Skeletal muscle tissue (tissue), 4 donors: ENCODE results near the gene MDN1. TPM values are rescaled to one million over a fixed set of nuclear protein-coding genes. Genes with fewer than 3 reads are reported as not detected.
"Not testable (repeated sequence)": the region's sequence is repeated elsewhere in the genome, so short reads cannot be mapped to it uniquely, and the experiment has no call there.

ENCODE experiments used
- H3K27ac ChIP-seq: one replicate; pipeline ENCODE4 v1.7.0; 2013; ENCODE audit warnings: mild to moderate bottlenecking, low read depth, low read length, inconsistent platforms
- H3K27me3 ChIP-seq, 3 donors: one replicate each; pipeline ENCODE4 v1.7.0; 2013; ENCODE audit warnings: low read length in 3 of 3; ENCODE audit not compliant: control insufficient read depth in 3 of 3, insufficient read depth in 3 of 3
- H3K36me3 ChIP-seq, 3 donors: one replicate each; pipeline ENCODE4 v1.7.0; 2013; ENCODE audit warnings: low read length in 3 of 3; ENCODE audit not compliant: control insufficient read depth in 3 of 3, insufficient read depth in 3 of 3
- H3K4me1 ChIP-seq, 3 donors: one replicate each; pipeline ENCODE4 v1.7.0; 2013; ENCODE audit warnings: low read length in 3 of 3, mild to moderate bottlenecking in 3 of 3; ENCODE audit not compliant: control insufficient read depth in 3 of 3, insufficient read depth in 3 of 3
- H3K4me3 ChIP-seq, 3 donors: one replicate each; pipeline ENCODE4 v1.7.0; 2013; ENCODE audit warnings: low read length in 3 of 3
- H3K9ac ChIP-seq, 3 donors: one replicate each; pipeline ENCODE4 v1.7.0; 2013; ENCODE audit warnings: low read length in 3 of 3, mild to moderate bottlenecking in 3 of 3, moderate library complexity in 2 of 3, low read depth in 1 of 3
- H3K9me3 ChIP-seq, 3 donors: one replicate each; pipeline ENCODE4 v1.7.0; 2013; ENCODE audit warnings: low read length in 3 of 3; ENCODE audit not compliant: control insufficient read depth in 3 of 3
- total RNA-seq: library from RNA; depleted of rRNA; stranded (reverse); fragments of >200 nt; gene quantifications from one replicate; pipeline ENCODE4 v1.2.3, GENCODE V29; 2014
- donor health status: Osteomylitis.

The MDN1 gene
- total RNA-seq, 1 donor from 2014 or later, result 30.8 TPM

DNA sequence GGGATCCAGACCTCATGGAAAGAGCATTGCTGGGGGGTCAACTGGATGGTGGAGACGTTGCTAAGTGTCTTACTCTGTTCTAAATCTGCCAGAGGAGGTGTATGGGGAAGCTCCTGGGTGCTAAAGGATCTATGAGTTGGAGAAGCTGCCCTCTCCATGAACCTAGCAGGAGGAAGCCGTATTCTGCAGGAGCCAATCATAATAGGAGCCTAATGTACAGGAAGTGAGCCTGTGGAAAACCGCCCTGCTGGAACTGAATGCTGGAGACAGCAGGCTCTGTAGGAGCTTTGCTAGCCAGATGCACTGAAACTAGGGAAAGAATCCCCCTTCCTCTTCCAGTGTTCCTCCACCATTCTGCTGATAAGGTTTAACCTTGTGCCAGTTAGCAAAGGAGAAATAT, 20.9 kb upstream of the MDN1 start:
- Histone ChIP-seq H3K27me3 (no peaks in the 10 kb centered on the region), H3K36me3 (peaks cover 0 to 4% (median 2%) of the 10 kb centered on the region in 3 donors), H3K9ac (no peak overlapping the region), H3K4me1 (peaks cover 7 to 13% (median 13%) of the 10 kb centered on the region in 3 donors), H3K9me3 (no peaks in the 10 kb centered on the region), H3K27ac (no peak overlapping the region), H3K4me3 (no peak overlapping the region)

- H3K4me3 ChIP-seq, result no peak overlapping the region
- no peaks in the 10 kb centered on the region for H3K9me3 ChIP-seq
- H3K27me3 ChIP-seq, result no peaks in the 10 kb centered on the region
- no peak overlapping the region for H3K9ac ChIP-seq
- H3K36me3 ChIP-seq, result peaks cover 2 to 11% (median 4%) of the 10 kb centered on the region in 3 donors
- no peak overlapping the region for H3K27ac ChIP-seq
- H3K4me1 ChIP-seq, result peaks cover 0 to 6% (median 0%) of the 10 kb centered on the region in 3 donors
These were observed 17.1 kb upstream of the MDN1 start for GRCh38 chr6:89836639-89837222.

- Histone ChIP-seq H3K9me3 (no peaks in the 10 kb centered on the region), H3K4me1 (peaks cover 5 to 8% (median 7%) of the 10 kb centered on the region in 3 donors), H3K27ac (no peak overlapping the region), H3K9ac (no peak overlapping the region), H3K27me3 (no peaks in the 10 kb centered on the region), H3K36me3 (peaks cover 2 to 11% (median 4%) of the 10 kb centered on the region in 3 donors), H3K4me3 (no peak overlapping the region)
These were observed 15.5 kb upstream of the MDN1 start for GRCh38 chr6:89834884-89835792.

- H3K27ac ChIP-seq, result peak overlapping the region; percentile 45
- peak overlapping the region; percentile 77 to 96 (median 94) for H3K4me3 ChIP-seq
- H3K9me3 ChIP-seq, result no peaks in the 10 kb centered on the region
- H3K9ac ChIP-seq, result peak overlapping the region; percentile 78 to 93 (median 93)
- H3K4me1 ChIP-seq, result peaks cover 9 to 16% (median 14%) of the 10 kb centered on the region in 3 donors
- peaks cover 0 to 7% (median 4%) of the 10 kb centered on the region in 3 donors for H3K36me3 ChIP-seq
- H3K27me3 ChIP-seq, result no peaks in the 10 kb centered on the region
These were observed 10.7 kb upstream of the MDN1 start for GRCh38 chr6:89830170-89830809.

GRCh38 chr6:89829472-89830169, 10.0 kb upstream of the MDN1 start, which contains the start of gene CASP8AP2:
Gene CASP8AP2, plus strand, starts transcription at chr6:89829880.
- peaks cover 0 to 7% (median 4%) of the 10 kb centered on the region in 3 donors for H3K36me3 ChIP-seq
- H3K27me3 ChIP-seq, result no peaks in the 10 kb centered on the region
- H3K4me1 ChIP-seq, result peaks cover 9 to 16% (median 14%) of the 10 kb centered on the region in 3 donors
- peak within 1 kb of the TSS; percentile 77 to 96 (median 94) for H3K4me3 ChIP-seq
- peak within 1 kb of the TSS; percentile 83 to 93 (median 93) for H3K9ac ChIP-seq
- peak within 1 kb of the TSS; percentile 71 for H3K27ac ChIP-seq
- H3K9me3 ChIP-seq, result no peaks in the 10 kb centered on the region

- no peaks in the 10 kb centered on the region for H3K9me3 ChIP-seq
- peak overlapping the region; percentile 78 to 85 (median 83) for H3K9ac ChIP-seq
- H3K4me3 ChIP-seq, result peak overlapping the region; percentile 77 to 94 (median 77)
- peak overlapping the region; percentile 71 for H3K27ac ChIP-seq
- H3K36me3 ChIP-seq, result peaks cover 0 to 7% (median 4%) of the 10 kb centered on the region in 3 donors
- H3K27me3 ChIP-seq, result no peaks in the 10 kb centered on the region
- H3K4me1 ChIP-seq, result peaks cover 9 to 16% (median 14%) of the 10 kb centered on the region in 3 donors
These were observed 9.4 kb upstream of the MDN1 start for GRCh38 chr6:89828988-89829471.

GRCh38 chr6:89828475-89828987, 8.9 kb upstream of the MDN1 start:
- not testable (repeated sequence) for H3K36me3 ChIP-seq, H3K27me3 ChIP-seq, H3K9me3 ChIP-seq
- Histone ChIP-seq H3K4me1 (peaks cover 9 to 16% (median 14%) of the 10 kb centered on the region in 3 donors), H3K4me3 (peak overlapping the region; percentile 77 to 94 (median 77)), H3K9ac (peak overlapping the region; percentile 78 to 85 (median 83)), H3K27ac (peak overlapping the region; percentile 71)

DNA sequence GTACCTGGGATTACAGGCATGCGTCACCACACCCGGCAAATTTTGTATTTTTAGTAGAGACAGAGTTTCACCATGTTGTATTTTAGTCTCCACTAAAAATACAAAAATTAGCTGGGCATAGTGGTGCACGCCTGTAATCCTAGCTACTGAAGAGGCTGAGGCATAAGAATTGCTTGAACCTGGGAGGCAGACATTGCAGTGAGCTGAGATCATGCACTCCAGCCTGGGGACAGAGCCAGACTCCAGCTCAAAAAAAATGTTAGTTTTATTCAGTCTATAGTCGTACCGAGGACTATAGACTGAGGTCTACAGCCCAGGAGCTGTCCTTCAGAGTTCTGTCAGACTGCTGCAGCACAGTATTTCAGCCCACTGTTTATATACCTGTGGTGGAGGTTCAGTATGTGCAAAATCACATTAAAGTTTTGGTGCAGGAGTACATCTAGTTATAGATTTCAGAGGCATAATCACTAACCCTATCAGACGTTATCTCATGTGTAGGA, 6.5 kb upstream of the MDN1 start:
- Histone ChIP-seq H3K4me1 (peaks cover 9 to 16% (median 14%) of the 10 kb centered on the region in 3 donors), H3K27me3 (no peaks in the 10 kb centered on the region), H3K36me3 (no peaks in the 10 kb centered on the region), H3K4me3 (no peak overlapping the region), H3K27ac (no peak overlapping the region), H3K9me3 (no peaks in the 10 kb centered on the region), H3K9ac (no peak overlapping the region)

- Histone ChIP-seq H3K36me3 (no peaks in the 10 kb centered on the region), H3K27me3 (no peaks in the 10 kb centered on the region), H3K9ac (peak overlapping the region; percentile 94 to 97 (median 95)), H3K27ac (peak overlapping the region; percentile 90), H3K4me3 (peak overlapping the region; percentile 84 to 98 (median 97)), H3K9me3 (no peaks in the 10 kb centered on the region), H3K4me1 (peaks cover 15 to 31% (median 16%) of the 10 kb centered on the region in 3 donors)
These were observed 638 bp downstream of the MDN1 start for GRCh38 chr6:89818977-89819335.
